Measurements from ENCODE around the gene KCNK16.

KCNK16 gene

DNA sequence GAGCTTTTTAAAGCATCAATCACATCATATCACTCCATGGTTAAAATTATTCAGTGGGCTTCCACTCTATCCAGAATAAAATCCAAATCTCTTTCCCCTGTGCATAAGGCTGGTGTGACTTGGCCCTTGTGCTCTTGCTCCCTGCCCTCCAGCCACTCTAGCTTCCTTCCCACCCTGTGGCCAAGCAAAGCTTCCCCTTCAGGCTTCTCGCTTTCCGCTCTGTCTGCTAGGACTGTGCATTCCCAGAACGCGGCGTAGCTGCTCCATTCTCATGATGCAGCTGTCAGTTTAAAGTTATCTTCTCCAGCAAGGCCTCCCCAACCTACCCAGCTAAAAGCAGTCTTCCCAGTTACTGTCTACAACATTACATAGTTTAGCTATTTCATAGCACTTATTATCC lies 19.4 kb upstream of the KCNK16 start:
- no peak for DNase-seq

DNA sequence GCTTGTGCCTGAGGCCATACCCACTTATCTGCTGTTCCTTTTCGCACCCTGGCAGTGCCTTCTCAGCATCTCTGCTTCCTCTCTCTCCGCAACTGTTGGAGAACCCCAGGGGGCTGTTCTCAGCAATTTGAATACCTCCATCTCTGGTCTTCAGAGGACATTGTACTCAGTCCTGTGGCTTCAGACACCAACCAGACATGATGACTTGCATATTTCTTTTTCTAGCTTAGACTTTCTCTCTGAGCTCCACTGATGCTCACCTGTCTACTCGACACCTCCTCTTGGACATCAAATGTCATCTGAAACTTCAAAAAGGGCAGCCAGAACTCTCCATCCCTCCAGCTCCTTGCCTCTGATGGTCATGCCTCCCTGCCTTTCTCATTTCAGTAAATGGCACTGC lies 18.9 kb upstream of the KCNK16 start:
- no peak for DNase-seq

DNA sequence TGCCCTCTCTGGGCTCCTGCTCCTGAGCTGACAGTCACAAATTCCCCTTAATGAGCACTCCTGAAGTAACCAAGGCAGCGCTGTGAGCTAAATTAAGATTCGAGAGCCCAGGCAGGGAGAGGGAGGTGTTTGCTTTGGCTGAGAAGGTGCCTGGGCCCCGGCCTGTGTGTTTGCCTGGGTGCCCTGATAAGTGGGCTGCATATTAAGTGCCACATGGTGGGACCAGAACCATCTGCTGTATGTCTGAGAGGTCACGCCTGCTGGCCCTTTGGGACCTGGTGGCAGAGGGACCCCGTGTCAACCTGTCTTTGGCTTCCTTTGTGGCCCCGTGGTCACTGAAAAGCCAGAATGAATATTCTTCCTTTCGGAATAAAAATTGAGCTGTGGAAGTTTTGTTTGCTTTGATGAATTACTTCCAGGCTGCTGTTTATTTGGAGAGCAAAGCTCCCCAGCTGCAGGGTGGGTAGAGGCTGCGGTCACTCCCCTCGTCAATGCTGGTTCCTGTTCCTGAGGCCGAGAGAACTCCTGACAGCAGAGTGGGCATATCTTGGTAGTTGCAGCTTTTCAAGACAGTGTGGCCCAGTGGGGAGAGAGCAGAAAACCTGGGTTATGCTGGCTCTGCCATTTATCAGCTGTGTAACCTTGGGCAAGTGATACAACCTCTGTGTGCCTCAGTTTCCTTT lies 17.5 kb upstream of the KCNK16 start:
- DNase-seq = no peak

DNA sequence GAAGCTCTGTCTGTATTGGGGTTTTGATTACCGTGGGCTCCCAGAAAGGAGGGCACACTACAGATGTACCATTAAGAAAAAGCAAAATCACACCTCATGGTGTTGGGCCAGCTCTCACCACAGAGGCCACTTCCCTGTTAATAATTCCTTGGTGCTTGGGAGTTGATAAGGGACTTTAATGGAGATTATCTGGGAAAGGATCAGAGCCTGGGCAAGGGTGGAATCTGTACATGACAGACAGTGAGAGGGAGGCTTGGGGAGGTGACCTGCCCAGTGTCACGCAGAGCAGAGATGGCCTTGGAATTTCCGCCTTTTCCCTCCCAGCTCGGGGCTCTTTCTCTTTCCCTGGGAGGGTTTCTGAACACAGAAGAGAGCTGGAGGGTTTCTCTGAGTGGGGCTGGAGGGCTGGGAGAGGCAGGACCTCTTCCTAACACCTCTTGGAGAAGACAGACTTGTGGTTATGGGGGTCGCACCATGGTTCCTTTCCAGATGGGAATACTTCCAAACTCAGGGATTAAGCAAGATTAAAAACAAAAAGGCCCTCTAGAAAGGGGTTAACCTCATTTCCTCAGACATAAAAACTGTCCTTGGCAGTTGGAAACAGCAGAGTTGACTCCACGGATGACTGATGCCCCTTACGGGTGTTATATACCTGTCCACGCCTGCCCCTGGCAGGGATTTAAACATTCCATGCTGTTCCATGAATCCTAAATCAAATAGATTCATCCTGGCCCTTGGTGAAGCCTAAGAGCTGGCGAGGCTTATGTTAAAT lies 16.8 kb upstream of the KCNK16 start:
- no peak for DNase-seq

DNA sequence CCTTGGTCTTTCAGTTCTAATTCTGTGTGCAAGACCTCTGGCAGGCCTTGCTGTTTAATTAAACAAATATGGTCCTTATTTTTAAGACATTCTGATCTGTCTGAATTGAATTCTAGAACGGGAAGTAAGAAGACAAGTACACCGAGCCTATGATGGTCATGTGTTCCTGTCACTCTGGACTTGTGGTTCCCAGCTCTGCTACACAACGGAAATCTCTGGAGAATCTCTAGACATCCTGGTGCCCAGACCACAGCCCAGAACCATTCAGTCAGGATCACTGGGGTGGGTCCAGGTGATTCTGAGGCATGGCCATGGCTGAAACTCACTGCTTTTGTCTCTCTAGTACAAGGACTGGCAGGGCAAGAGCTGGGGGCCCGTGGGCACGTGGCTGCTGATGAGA lies 15.9 kb upstream of the KCNK16 start:
- no peak for DNase-seq

DNA sequence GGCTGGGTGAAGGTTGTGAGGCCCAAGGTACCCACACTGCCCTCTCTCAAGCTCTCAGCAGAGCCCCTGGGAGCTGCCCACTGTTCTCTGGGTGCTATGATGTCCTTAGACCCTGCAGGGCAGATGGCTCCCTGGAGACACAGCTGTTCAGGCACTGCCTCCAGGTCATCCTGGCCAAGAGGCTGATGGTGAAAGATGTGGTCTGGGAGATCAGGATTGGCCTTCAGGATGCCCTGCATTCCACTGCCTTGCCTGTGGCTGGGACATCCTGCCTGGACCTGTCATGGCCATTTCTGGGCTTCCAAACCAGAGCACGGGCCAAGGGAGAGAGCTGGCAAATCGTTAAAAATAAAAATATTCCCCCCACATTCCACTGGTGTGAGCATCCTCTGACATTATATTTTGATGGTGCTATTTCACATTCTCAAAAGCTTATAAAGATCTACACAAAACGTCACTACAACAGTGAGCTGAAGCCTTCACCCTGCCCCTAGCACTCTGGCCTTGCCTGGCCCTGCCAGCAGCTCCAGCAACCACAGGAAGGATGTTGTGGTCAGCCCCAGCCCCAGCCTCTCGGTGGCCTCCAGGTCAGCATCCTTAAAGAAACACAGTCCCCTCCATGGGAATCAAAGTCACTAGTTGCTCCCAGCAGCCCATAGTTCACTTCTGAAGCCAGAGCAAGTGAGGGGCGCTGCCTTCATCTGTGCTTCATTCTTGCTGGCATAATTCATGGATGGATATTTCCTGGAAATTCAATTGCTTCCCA lies 13.5 kb upstream of the KCNK16 start:
- DNase-seq = no peak

DNA sequence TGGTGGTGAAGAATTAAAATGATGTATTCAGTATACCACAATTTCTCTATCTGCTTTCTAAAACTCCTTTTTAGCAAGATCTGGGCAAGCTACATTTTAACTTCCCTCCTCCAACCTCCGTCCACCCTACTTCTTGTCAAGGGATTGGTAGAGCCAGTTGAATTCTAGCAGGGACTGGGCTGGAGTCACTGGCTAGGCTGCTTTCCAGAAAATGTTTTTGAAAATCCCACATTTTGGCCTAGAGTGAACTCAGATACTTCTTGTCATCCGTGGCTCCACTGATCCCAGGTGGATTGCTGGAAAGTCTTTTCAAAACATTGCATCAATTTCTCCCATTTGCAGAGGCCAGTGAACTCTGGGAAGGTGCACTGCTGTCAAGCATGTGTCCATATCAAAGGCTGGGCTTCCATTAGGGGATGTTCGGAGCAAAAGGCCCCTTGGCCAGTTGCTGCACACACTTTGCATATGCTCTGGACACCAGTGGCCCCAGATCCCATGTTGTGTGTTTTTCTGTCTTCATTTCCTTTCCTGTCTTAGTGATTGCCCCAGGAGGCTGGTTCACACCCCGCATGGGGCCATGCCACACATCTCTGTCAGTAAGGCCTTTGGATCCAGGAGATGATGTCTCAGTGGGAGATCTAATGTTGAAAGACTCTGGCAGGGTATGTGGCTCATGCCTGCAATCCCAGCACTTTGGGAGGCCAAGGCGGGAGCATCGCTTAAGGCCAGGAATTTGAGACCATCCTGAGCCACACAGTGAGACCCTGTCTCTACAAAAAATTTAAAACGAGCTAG lies 11.3 kb upstream of the KCNK16 start:
- DNase-seq = no peak

DNA sequence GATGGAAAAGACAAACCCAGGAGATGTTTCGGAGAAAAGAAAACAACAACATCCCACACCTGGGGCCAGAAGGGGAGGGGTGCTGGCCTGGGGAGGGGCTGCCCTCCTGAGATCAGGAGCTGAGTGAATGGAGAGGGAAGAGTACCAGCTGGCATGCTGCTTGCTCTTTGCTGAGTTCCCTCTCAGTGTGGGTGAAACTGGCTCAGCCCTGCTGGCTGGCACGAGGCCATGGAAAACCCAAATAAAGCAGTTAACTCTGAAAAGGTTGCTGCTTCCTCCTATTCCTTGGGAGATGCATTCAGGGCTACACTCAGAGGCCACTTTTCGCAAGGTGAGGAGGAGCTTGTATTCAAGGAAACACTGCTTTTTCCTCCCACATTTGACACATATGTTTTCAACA lies 8.0 kb upstream of the KCNK16 start:
- DNase-seq = no peak

DNA sequence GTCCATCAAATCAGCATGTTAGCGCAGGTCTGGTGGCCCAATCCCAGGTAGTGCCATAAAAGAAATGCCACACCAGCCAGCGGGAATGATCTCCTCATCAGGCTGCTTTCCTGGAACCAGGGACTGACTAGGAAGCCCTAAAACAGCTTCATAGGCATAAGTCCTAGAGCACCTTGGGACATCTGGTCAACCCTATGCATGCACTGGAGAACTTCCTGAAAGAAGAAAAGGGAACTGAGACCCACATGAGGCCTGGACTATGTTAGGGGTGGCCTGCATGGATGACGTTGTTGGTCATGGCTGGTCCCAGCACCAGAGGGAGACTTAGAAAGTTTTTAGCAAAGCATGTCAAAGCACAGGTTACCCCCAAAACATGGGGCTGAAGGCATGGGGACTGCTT lies 7.6 kb upstream of the KCNK16 start:
- no peak for DNase-seq

DNA sequence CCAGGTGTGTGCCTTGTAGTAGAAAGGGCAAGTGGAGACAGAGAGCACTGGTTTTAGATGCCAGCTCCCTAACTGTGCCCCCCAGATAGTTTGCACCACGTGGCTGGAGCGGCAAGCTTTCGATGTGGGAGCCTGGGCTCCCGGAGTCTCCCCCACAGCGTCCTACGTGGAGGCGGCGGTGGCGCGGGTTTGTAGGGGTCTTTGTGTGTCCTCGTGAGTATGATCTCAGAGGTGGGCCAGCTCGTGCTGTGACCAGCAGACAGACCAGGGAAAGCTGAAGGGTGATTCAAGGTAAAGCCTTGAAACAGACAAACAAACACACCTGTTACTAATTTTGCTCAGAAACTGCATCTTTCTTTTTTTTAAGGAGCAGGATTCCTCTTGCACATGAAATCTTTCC lies 5.6 kb upstream of the KCNK16 start:
- no peak for DNase-seq

DNA sequence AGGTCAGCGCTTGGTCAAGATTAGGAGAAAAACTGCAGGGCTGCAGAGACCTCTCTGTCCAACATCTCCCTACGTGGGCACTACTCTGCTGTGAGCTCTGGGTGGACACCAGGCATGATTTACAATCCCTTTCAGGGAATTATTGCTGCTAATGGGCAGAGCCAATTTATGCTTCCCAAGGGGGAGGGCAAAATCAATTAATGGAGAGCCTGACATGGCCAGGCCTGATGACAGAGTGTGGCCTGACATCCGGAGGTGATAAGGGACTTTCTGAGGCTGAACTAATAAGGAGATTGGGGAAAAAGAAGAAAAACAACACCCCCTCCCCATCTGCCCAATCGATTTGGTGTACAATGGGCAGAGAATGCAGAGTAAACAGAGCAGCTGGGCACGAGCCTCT lies 5.0 kb upstream of the KCNK16 start:
- no peak for DNase-seq

DNA sequence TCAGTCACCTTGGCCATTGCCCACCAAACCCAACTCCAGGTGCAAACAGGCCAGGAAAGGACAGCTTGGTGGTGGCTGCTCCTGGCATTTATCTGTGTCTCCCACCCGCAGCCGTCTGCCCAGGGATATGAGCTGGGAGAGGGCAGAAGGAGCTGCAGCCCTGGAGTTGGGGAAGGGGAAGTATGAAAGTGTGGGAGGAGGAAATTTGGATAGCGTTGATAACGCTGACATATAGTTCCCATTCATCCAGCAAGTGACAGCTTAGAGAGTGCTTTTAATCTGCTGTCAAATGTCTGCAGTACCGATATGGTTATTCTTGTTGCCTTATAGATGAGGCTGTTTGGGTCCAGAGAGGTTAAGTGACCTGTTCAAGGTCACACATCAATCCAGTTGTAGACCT lies 741 bp downstream of the KCNK16 start:
- no peak for DNase-seq

DNA sequence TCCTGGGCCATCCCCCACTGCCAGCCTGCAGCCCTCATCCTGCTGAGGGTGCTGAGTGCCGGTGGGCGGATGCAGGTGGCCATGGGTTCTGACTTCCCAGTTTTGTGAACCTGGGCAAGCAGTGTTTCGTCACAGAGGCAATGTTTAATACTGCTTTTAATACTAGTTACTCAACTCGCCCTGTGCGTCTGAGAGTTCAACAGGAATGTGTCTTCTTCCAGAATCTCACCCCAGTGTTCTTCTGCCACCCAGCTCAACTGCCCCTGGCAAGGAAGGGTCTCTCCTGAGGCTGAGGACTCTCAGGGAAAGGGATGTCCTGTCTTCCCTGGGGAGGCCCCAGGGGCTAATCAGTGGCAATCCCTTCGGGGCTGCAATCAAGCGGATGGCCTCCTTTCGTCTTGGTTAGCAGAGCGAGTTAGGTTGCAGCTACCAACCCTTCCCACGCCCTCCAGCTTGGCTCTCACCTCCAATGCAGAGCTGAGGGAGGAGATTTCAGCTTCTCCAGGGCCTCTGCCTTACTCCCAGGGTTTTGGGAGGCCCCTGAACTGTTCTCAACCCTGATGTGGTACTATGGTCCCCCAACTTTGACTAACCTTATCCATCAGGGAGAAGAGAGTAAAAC lies 2.0 kb downstream of the KCNK16 start:
- no peak for DNase-seq

DNA sequence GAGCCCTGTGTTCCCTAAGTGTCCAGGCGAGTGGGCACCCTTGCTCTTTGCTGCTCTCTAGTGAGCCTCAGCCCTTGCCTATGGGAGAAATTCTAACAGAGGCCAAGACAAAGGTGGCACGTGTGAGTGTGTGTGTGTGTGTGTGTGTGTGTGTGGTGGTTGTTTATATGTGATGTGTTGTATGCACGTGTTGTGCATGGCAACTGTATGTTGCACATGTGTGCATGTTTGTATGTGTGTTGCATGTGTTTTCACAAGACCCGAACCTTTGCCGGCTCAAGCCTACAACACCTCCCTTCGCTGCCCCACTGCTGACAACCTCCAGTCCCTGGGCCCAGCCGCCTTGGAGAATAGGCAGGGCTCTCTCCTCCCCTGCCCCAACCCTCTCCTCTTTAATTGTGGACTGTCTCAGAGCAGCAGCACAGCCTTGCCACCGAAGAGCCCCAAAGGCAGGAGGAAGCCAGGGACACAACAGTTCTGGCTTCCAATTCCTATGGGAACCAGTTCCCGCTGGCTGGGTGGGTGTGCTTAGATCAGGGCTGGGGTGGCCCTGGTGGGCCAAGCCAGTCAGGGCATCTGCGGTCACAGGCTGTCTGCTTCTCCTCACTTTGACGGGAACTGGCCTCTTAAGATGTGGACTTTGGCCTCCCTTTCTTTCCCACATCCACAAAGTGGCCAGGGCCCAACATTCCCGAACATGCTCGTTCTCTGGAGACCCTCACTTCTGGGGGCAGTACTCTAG lies 2.7 kb downstream of the KCNK16 start:
- no peak for DNase-seq

DNA sequence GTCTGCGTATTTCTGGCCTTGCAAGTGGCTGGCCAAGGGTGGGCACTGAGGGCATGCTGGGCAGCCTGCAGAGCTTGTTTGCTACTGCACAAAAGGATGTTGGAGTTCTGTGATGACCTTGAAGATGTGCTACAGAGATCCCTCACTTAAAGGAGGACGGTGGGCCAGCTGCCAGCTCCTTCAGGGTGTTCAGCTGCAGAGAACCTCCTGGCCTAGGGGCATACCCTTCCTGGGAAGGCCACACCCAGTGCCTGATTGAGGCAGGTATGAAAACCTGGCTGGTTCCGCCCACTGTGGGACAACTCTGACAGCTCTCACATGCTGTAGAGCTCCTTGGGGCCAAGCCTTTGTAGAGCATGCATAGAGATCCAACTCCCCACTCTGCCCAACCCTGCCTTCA lies 5.2 kb downstream of the KCNK16 start:
- DNase-seq = no peak

DNA sequence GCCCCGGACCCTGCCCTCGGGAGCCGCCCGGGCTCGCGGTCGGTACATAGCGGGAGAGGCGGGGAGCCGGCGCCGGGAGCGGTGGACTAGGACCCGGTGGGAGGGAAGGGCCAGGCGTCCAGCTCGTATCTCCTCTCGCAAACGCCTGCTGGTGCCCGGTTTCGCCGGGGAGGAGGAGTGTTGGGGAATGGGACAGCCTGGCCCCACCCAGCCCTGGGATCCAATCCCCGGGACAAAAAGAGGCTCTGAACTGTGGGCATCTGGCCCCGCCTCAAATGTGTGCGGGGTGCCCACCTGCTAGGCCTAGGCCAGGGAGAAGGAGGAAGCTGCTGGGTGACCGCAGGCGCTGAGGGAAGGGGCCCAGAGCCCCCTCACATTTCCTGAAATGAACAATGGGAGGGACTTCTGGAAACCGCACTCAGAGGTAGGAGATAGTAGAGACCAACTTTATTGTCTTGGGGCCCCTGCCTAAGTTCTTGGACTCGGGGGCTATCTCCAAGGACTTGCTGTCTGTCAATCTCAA lies 8.2 kb downstream of the KCNK16 start, which contains the start of gene KCNK17:
TSS of gene KCNK17 (minus strand) at position 147 of the 523 bp plus-strand sequence. CDS start at position 48, 99 bp downstream.
- no peak for DNase-seq

DNA sequence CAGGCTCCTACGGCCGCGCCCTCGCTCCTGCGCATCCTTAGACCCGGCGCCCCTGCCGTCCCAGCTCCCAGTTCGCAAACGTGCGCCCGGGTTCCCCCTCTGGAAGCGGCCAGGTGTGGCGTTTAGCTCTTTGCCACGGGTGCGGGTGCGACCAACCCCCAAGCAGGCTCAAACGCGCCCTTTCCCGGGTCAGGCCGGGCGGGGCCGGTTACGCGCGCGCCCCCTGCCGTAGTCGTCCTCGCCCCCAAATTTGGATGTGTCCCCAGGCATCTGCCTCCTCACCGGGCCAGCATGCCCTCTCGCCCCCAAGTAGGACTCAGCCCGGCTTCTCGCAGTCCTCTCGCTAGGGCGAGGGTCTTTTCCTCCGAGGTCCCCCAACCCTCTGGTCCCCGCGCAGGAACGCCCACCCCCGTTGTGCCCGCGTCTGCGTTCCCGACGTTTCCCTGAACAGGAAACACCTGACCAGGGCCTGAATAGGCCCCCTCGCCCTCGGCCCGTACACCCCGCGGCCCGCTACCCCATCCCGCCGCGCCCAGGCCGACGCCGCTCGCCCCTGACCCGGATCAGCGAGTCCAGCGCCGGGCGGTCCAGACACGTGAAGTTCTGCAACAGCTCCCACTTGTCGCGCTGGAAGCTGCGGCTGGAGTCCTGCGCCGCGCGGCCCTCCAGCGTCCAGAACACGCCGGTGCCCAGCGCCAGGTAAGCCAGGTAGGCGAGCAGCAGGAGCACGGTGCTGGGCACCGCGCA lies 8.8 kb downstream of the KCNK16 start:
- DNase-seq = peak; percentile 62

DNA sequence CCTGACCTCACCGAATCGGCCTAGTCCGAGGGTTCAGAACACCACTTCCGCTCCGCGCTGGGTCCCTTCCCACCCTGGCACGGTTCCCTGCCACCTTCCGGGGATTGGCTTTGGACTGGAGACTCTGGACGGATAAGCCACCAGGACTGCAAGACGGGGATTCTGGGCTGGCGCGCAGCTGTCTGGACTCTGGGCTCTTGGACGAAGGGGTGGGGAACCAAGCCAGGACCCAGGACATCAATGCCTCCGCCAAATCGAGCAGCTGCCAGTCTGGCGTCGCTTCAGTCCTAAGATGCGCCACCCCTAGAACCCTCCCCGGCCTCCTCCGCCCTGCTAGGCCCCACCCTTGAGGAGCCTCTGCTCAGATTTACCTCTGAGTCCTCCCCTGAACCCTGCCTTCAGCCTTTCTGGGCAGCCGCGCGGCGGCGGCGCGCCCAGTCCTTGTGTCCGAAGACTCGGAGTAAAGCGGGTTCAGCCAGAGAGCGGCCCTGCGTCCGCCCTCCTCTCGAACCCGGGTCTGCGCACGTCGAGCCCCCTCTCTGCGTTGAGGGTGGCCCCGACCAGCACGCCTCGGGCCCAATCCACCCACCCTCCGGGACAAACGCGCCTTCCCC lies 9.5 kb downstream of the KCNK16 start:
- DNase-seq = no peak

DNA sequence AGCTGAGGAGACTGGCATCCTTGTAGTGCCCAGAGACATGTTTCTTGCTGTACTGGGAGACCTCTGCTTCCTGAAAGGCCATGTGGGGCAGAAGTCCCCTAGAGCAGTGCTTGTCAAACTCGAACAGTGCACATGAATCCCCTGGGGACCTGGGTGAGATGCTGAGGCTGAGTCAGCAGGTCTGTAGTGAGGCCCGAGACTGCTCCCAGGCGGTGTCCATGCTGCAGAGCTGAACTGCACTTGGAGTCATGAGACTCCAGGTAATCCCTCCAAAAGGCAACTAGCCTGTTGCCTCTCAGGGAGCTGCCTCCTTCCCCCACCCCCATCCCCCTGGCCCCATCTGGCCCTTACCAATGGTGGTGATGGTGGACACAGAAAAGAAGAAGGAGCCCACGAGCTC lies 12.0 kb downstream of the KCNK16 start:
- DNase-seq = no peak
